Mesenchymal stem cell (in vitro differentiated cells and primary cell): ENCODE results near the gene TMEM184B.

ENCODE experiments used
- DNase-seq: peaks from one replicate; pipeline ENCODE4 v3.0.0-alpha.2; 2013
- H2AFZ ChIP-seq: one replicate; pipeline ENCODE4 v1.6.1; 2013; ENCODE audit warnings: low read depth, mild to moderate bottlenecking, control low read depth, inconsistent platforms, low read length, moderate library complexity
- H2AK5ac ChIP-seq: 2 replicates; pipeline ENCODE4 v1.6.1; 2013; ENCODE audit warnings: low read length, moderate library complexity, mild to moderate bottlenecking, inconsistent platforms; ENCODE audit not compliant: severe bottlenecking
- H2BK120ac ChIP-seq: one replicate; pipeline ENCODE4 v1.6.1; 2013; ENCODE audit warnings: low read depth, mild to moderate bottlenecking, inconsistent platforms, low read length, moderate library complexity
- H2BK12ac ChIP-seq, 2 experiments: one replicate each; pipeline ENCODE4 v1.6.1; 2013; ENCODE audit warnings: inconsistent platforms in 2 of 2, low read length in 2 of 2, mild to moderate bottlenecking in 2 of 2, moderate library complexity in 2 of 2, control low read depth in 1 of 2
- H2BK15ac ChIP-seq: one replicate; pipeline ENCODE4 v1.6.1; 2013; ENCODE audit warnings: mild to moderate bottlenecking, low read depth, inconsistent platforms; ENCODE audit not compliant: poor library complexity, severe bottlenecking
- H2BK5ac ChIP-seq: 2 replicates; pipeline ENCODE4 v1.6.1; 2013; ENCODE audit warnings: low read depth, mild to moderate bottlenecking, low read length, control low read depth, inconsistent platforms; ENCODE audit not compliant: poor library complexity, severe bottlenecking
- H3K14ac ChIP-seq, 2 experiments: one replicate each; pipeline ENCODE4 v1.6.1; 2013; ENCODE audit warnings: inconsistent platforms in 2 of 2, low read length in 2 of 2, control low read depth in 1 of 2, mild to moderate bottlenecking in 1 of 2, moderate library complexity in 1 of 2
- H3K18ac ChIP-seq, 2 experiments: one replicate each; pipeline ENCODE4 v1.6.1; 2013; ENCODE audit warnings: inconsistent platforms in 2 of 2, low read length in 2 of 2, control low read depth in 1 of 2, low read depth in 1 of 2, mild to moderate bottlenecking in 1 of 2
- H3K23ac ChIP-seq, 2 experiments: one replicate each; pipeline ENCODE4 v1.6.1; 2013; ENCODE audit warnings: inconsistent platforms in 2 of 2, low read length in 2 of 2, mild to moderate bottlenecking in 2 of 2, moderate library complexity in 2 of 2, control low read depth in 1 of 2
- H3K27ac ChIP-seq: 2 replicates; pipeline ENCODE4 v1.5.1; 2013; ENCODE audit warnings: mild to moderate bottlenecking, moderate library complexity, low read length, control low read depth, inconsistent platforms; ENCODE audit not compliant: poor library complexity, severe bottlenecking
- H3K27me3 ChIP-seq, 2 experiments: 2 replicates each; pipeline versions ENCODE4 v1.6.1 to v1.7.0; 2013; ENCODE audit warnings: low read length in 2 of 2, mild to moderate bottlenecking in 2 of 2, moderate library complexity in 2 of 2, control low read depth in 1 of 2, inconsistent platforms in 1 of 2; ENCODE audit not compliant: control insufficient read depth in 1 of 2, insufficient read depth in 1 of 2
- H3K36me3 ChIP-seq, 2 experiments: 2 replicates each; pipeline versions ENCODE4 v1.6.1 to v1.7.0; 2013; ENCODE audit warnings: low read length in 2 of 2, control low read depth in 1 of 2, inconsistent platforms in 1 of 2, low read depth in 1 of 2, mild to moderate bottlenecking in 1 of 2; ENCODE audit not compliant: insufficient read depth in 2 of 2, control insufficient read depth in 1 of 2
- H3K4ac ChIP-seq, 2 experiments: one replicate each; pipeline ENCODE4 v1.6.1; 2013; ENCODE audit warnings: inconsistent platforms in 2 of 2, low read length in 2 of 2, mild to moderate bottlenecking in 2 of 2, moderate library complexity in 2 of 2, control low read depth in 1 of 2, low read depth in 1 of 2
- H3K4me1 ChIP-seq: 2 replicates; pipeline ENCODE4 v1.6.1; 2013; ENCODE audit warnings: low read depth, low read length, control low read depth; ENCODE audit not compliant: control insufficient read depth, insufficient read depth
- H3K4me2 ChIP-seq: 2 replicates; pipeline ENCODE4 v1.6.1; 2013; ENCODE audit warnings: low read length, mild to moderate bottlenecking, inconsistent platforms; ENCODE audit not compliant: poor library complexity, severe bottlenecking
- H3K4me3 ChIP-seq, 2 experiments: 2 replicates each; pipeline versions ENCODE4 v1.5.1 to v1.7.0; 2013; ENCODE audit warnings: low read length in 2 of 2, mild to moderate bottlenecking in 2 of 2, control low read depth in 1 of 2, low read depth in 1 of 2; ENCODE audit not compliant: insufficient read depth in 1 of 2
- H3K79me1 ChIP-seq: replicated peaks from 2 replicates; pipeline ENCODE4 v1.6.1; 2013; ENCODE audit warnings: mild to moderate bottlenecking, control low read depth, low read length, inconsistent platforms; ENCODE audit not compliant: poor library complexity, severe bottlenecking
- H3K9ac ChIP-seq: 2 replicates; pipeline ENCODE4 v1.7.0; 2013; ENCODE audit warnings: mild to moderate bottlenecking, low read length, moderate library complexity
- H3K9me3 ChIP-seq: 2 replicates; pipeline ENCODE4 v1.7.0; 2013; ENCODE audit warnings: mild to moderate bottlenecking, low read length; ENCODE audit not compliant: control insufficient read depth
- H4K8ac ChIP-seq: one replicate; pipeline ENCODE4 v1.6.1; 2013; ENCODE audit warnings: inconsistent platforms, mild to moderate bottlenecking, low read length, moderate library complexity
- H4K91ac ChIP-seq: one replicate; pipeline ENCODE4 v1.6.1; 2013; ENCODE audit warnings: mild to moderate bottlenecking, low read length, inconsistent platforms
- WGBS: methylation state at CpG from one replicate; pipeline ENCODE4 v1.1.7; 2013; ENCODE audit warnings: mixed read lengths; 5-methylcytosine and 5-hydroxymethylcytosine counted together

TMEM184B gene

GRCh38 chr22:38189104-38189503 lies 83.7 kb downstream of the TMEM184B start:
- Histone ChIP-seq H4K91ac (no peak overlapping the region), H3K4me3 (no peak overlapping the region), H3K9me3 (no peaks in the 10 kb centered on the region), H3K27ac (no peak overlapping the region), H3K4me1 (peaks cover 3% of the 10 kb centered on the region), H3K27me3 (no peaks in the 10 kb centered on the region), H2BK12ac (no peak overlapping the region), H2BK15ac (no peak overlapping the region), H4K8ac (no peak overlapping the region), H2BK5ac (no peak overlapping the region), H2AK5ac (no peak overlapping the region), H3K36me3 (no peaks in the 10 kb centered on the region), H3K79me1 (no peaks in the 10 kb centered on the region), H3K4ac (no peak overlapping the region), H2BK120ac (no peak overlapping the region), H3K14ac (no peak overlapping the region), H3K18ac (no peak overlapping the region), H3K4me2 (no peak overlapping the region), H3K23ac (no peak overlapping the region), H2AFZ (no peak overlapping the region), H3K9ac (no peak overlapping the region)
- WGBS, result 87% methylated on average over 3 of the region's 3 CpGs
- no peak for DNase-seq

GRCh38 chr22:38187413-38188212 lies 85.2 kb downstream of the TMEM184B start:
- peak overlapping the region in 1 of 2 experiments; percentile 28 for H2BK12ac ChIP-seq
- no peak overlapping the region for H3K9ac ChIP-seq
- H3K79me1 ChIP-seq, result no peaks in the 10 kb centered on the region
- no peak overlapping the region for H2BK120ac ChIP-seq
- H2BK15ac ChIP-seq, result no peak overlapping the region
- WGBS, result 57% methylated on average over 10 of the region's 10 CpGs
- peaks cover 3% of the 10 kb centered on the region for H3K4me1 ChIP-seq
- no peak overlapping the region for H2BK5ac ChIP-seq
- H3K18ac ChIP-seq, result no peak overlapping the region
- H3K27me3 ChIP-seq, result no peaks in the 10 kb centered on the region
- H3K4me2 ChIP-seq, result no peak overlapping the region
- H3K27ac ChIP-seq, result no peak overlapping the region
- no peaks in the 10 kb centered on the region for H3K9me3 ChIP-seq
- no peak overlapping the region for H4K91ac ChIP-seq
- no peak overlapping the region for H3K23ac ChIP-seq
- H2AK5ac ChIP-seq, result no peak overlapping the region
- no peak overlapping the region for H3K4me3 ChIP-seq
- H2AFZ ChIP-seq, result no peak overlapping the region
- DNase-seq, result peak; percentile 92
- no peak overlapping the region for H3K14ac ChIP-seq
- H3K4ac ChIP-seq, result peak overlapping the region in 1 of 2 experiments; percentile 38
- no peak overlapping the region for H4K8ac ChIP-seq
- no peaks in the 10 kb centered on the region for H3K36me3 ChIP-seq

GRCh38 chr22:38186429-38186828 lies 86.4 kb downstream of the TMEM184B start:
- WGBS, result 29% methylated on average over 5 of the region's 5 CpGs

GRCh38 chr22:38184788-38185187 lies 88.0 kb downstream of the TMEM184B start:
- Histone ChIP-seq H3K27ac (no peak overlapping the region), H2BK120ac (no peak overlapping the region), H3K79me1 (peaks cover 6% of the 10 kb centered on the region), H3K36me3 (no peaks in the 10 kb centered on the region), H2BK5ac (no peak overlapping the region), H3K23ac (no peak overlapping the region), H3K4me1 (peaks cover 8% of the 10 kb centered on the region), H2AFZ (no peak overlapping the region), H3K4me3 (no peak overlapping the region), H4K8ac (no peak overlapping the region), H3K9me3 (no peaks in the 10 kb centered on the region), H3K27me3 (no peaks in the 10 kb centered on the region), H2BK15ac (no peak overlapping the region), H3K9ac (no peak overlapping the region), H3K18ac (no peak overlapping the region), H3K14ac (no peak overlapping the region), H3K4me2 (no peak overlapping the region), H3K4ac (no peak overlapping the region), H2AK5ac (no peak overlapping the region), H4K91ac (no peak overlapping the region), H2BK12ac (no peak overlapping the region)
- 82% methylated on average over 7 of the region's 7 CpGs for WGBS
- DNase-seq, result no peak

More at GRCh38 chr22:38186429-38186828, 86.4 kb downstream of the TMEM184B start:
- Histone ChIP-seq H3K4me1 (no peaks in the 10 kb centered on the region), H2AK5ac (no peak overlapping the region), H3K27me3 (no peaks in the 10 kb centered on the region), H2BK5ac (no peak overlapping the region), H4K8ac (no peak overlapping the region), H3K23ac (no peak overlapping the region), H3K79me1 (no peaks in the 10 kb centered on the region), H2BK15ac (no peak overlapping the region), H3K14ac (no peak overlapping the region), H3K4ac (no peak overlapping the region), H3K9me3 (no peaks in the 10 kb centered on the region), H3K9ac (no peak overlapping the region), H2AFZ (no peak overlapping the region), H3K36me3 (no peaks in the 10 kb centered on the region), H2BK120ac (no peak overlapping the region), H3K4me2 (no peak overlapping the region), H2BK12ac (no peak overlapping the region), H3K27ac (no peak overlapping the region), H3K4me3 (no peak overlapping the region), H3K18ac (no peak overlapping the region), H4K91ac (no peak overlapping the region)
- peak; percentile 80 for DNase-seq
